GM12873 (cell line): Measurements from ENCODE around the gene IKZF2.

ENCODE experiments used
- TF ChIP-seq, protein P1 (sequence below): IDR thresholded peaks from 2 replicates; pipeline ENCODE4 v1.5.1; 2012; ENCODE audit warnings: low read depth, mild to moderate bottlenecking, moderate library complexity, low read length, control low read depth; ENCODE audit not compliant: insufficient read depth; ENCODE audit errors: missing control alignments

Gene IKZF2

DNA sequence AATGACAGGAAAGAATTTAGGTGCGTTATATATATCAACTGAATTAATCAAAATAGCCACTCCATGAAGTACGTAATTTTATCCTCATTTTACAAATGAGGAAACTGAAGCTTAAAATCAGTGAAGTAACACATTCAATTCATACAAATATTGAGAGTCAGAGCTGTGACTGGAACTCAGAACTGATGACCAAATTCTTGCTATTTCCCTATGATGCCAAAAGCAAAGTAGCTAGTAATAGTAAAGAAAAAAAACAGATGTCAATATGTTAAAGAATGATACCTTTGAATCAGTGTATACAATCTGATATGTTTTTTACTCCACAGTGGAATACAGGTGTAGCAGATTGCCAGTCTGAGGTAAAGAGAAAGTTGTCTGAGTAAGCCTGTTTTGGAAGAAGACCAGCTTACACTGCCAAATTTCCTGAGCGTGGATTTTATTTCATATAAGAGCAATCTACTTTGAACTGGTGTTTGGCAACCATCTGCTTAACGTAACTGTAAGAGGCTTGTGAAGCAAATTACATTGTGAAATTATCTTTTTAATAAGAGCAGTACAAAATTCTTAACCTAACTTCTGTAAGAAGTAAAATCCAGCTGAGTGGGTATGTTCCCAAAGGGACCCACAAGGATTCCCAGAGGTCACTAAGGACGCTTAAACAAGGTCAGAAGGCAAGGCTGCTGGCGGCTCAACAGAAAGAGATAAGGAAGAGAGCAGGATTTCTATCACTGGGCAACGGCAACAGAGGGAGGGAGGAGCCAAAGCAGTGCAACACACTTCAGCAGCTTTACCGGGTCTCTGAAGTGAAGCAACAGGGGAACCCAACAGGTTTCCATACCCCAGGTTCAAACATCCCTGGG is 85.6 kb downstream of the IKZF2 start:
- TF ChIP-seq, protein P1, sequence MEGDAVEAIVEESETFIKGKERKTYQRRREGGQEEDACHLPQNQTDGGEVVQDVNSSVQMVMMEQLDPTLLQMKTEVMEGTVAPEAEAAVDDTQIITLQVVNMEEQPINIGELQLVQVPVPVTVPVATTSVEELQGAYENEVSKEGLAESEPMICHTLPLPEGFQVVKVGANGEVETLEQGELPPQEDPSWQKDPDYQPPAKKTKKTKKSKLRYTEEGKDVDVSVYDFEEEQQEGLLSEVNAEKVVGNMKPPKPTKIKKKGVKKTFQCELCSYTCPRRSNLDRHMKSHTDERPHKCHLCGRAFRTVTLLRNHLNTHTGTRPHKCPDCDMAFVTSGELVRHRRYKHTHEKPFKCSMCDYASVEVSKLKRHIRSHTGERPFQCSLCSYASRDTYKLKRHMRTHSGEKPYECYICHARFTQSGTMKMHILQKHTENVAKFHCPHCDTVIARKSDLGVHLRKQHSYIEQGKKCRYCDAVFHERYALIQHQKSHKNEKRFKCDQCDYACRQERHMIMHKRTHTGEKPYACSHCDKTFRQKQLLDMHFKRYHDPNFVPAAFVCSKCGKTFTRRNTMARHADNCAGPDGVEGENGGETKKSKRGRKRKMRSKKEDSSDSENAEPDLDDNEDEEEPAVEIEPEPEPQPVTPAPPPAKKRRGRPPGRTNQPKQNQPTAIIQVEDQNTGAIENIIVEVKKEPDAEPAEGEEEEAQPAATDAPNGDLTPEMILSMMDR: no peak

DNA sequence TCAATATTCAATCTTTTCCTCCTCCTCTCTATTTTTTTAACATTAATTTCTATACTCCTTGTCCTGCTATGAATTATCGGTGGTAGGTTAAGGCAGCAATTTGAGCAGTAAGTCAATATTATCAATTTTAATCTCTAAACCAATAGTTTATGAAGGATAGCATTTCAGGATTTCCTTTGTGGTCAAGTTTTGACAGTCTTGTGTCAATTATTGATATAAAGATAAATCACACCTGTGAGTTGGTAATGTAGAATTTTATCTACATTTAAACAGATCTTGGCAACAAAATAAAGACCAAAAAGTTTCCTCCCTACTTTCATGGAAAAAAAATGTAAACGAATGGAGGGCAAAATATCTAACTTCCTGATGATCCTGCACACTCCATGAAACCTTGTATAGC is 87.3 kb downstream of the IKZF2 start:
- TF ChIP-seq, protein P1: no peak

DNA sequence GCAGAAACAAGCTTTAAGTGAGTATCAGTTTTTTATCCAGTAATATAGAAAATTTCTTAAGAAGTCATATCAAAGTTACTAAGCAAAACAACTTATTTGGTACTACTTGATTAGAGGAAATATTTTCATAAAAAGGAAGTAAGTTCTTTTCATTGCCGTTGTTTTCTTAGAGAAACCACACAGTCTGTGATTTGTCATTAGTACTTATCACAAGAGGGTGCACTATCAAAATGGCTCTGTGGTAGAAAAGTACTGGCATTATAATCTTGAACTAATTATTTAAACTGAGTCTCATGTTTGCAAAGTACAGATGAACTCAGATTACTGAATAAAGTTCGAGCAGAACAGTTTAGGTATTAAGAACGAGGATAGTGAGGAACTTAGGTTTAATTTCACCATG is 93.4 kb downstream of the IKZF2 start:
- TF ChIP-seq, protein P1: no peak

DNA sequence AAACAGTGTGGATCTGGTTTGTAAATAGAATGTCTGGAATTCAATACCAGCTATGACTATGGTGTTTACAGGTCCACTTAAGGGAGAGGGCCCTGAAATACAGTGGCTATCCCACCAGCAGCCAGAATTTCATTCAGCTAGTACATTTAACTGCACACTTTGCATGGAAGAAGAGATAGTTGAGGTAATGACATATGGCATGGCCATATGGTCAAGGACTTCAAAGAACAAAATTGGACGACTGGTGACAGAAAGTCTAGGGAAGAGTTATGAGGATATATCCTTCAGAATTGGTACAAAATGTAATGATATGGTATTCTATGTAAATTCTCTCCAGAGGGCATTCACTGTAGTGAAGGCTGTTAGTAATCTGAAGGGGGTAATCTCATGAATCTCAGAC is 105.0 kb downstream of the IKZF2 start:
- TF ChIP-seq, protein P1: no peak

DNA sequence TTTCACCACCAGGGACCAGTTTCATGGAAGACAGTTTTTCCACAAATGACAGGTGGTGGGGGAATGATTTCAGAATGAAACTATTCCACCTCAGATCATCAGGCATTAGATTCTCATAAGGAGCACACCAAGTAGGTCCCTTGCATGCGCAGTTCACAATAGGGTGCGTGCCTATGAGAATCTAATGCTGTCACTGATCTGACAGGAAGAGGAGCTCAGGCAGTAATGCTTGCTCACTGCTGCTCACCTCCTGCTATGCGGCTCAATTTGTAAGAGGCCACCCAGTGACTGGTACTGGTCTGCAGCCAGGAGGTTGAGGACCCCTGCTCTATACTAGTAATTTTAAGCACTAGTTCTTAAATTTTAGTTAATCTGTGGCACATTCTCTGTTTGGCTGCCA is 107.8 kb downstream of the IKZF2 start:
- TF ChIP-seq, protein P1: no peak

DNA sequence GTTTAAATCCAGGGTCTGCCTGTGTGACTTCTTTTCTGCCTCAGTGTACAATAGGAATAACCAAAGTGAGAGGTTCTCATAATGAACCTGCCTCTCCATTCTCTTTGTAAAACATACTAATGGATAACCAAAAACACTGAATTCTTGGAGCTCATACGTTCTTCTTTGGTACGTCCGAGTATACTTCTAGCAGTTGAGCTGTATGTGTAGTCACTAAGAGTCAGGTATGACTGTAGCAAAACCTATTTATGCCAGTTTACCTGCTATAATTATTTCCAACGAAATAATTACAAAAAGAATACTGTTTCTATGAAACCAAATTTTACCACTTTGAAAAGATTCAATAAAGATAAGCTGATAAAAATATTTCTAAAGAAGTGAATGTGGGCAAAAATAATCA is 109.2 kb downstream of the IKZF2 start:
- TF ChIP-seq, protein P1: no peak

DNA sequence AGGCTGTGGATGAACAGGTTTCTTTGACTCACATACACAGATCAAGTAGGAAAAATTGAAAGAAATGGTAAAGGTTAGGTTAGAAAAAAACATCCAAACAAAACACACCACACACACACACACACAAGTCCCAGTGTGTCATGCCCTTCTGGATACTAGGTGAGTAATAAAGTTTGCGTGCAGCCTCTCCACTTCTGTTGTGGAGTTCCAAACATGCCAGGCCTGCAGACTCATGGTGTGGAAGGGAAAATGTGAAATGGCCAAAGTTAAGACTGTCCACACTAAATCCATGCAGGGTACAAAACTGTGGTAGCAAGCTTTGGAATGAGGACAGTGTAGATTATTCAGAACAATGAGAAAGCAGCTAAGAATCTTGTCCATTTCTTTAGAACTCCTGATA is 114.6 kb downstream of the IKZF2 start:
- TF ChIP-seq, protein P1: no peak
